Calu3 (cell line): ENCODE results near the gene JDP2. TPM values are rescaled to one million over a fixed set of nuclear protein-coding genes. Genes with fewer than 3 reads are reported as not detected.

Source experiments
- BruUV-seq: library from RNA; stranded (reverse); fragments of 400-500 nt; replicated peaks from 2 replicates; lab custom pipeline; 2021; lab: Mats Ljungman, UMichigan
- CTCF ChIA-PET: fragments of 300-600 bp; sonication (Branson Sonifier 250); formaldehyde crosslinking; loops from one replicate; lab custom pipeline; 2022; ENCODE audit warnings: antibody characterized with exemption; lab: Charles Lee
- DNase-seq: peaks from one replicate; pipeline ENCODE4 v3.0.0; 2022
- H3K27ac Mint-ChIP-seq: one replicate; pipeline ENCODE4 v1.8.0; 2022; ENCODE audit warnings: mixed read lengths; ENCODE audit not compliant: unreplicated experiment
- H3K27me3 Mint-ChIP-seq: one replicate; pipeline ENCODE4 v1.8.0; 2022; ENCODE audit warnings: mixed read lengths; ENCODE audit not compliant: unreplicated experiment
- H3K36me3 Mint-ChIP-seq: one replicate; pipeline ENCODE4 v1.8.0; 2022; ENCODE audit warnings: mild to moderate bottlenecking, moderate library complexity, mixed read lengths; ENCODE audit not compliant: insufficient read depth, unreplicated experiment
- H3K4me1 Mint-ChIP-seq: one replicate; pipeline ENCODE4 v1.8.0; 2022; ENCODE audit warnings: mild to moderate bottlenecking, low read depth, mixed read lengths; ENCODE audit not compliant: unreplicated experiment
- H3K4me3 Mint-ChIP-seq: one replicate; pipeline ENCODE4 v1.8.0; 2022; ENCODE audit warnings: mild to moderate bottlenecking, low read depth, moderate library complexity, mixed read lengths; ENCODE audit not compliant: unreplicated experiment
- H3K9me3 Mint-ChIP-seq: one replicate; pipeline ENCODE4 v1.8.0; 2022; ENCODE audit warnings: low read depth, mixed read lengths; ENCODE audit not compliant: unreplicated experiment
- intact Hi-C: fragments of 100-400 bp; cut with micrococcal nuclease; formaldehyde crosslinking; loops from one replicate; pipeline ENCODE4 v1.10.0; 2022; ENCODE audit not compliant: unreplicated experiment
- total RNA-seq: library from RNA; stranded (reverse); gene quantifications from 2 replicates; pipeline ENCODE4 v1.2.3, GENCODE V29; 2022
- TF ChIP-seq, protein P1 (sequence below): fragments of 200-600 bp; IDR thresholded peaks from one replicate; pipeline ENCODE4 v1.8.0; 2022; ENCODE audit warnings: antibody characterized with exemption; ENCODE audit not compliant: unreplicated experiment

The JDP2 gene
- total RNA-seq, 1 experiment from 2014 or later: 24.1 TPM

DNA sequence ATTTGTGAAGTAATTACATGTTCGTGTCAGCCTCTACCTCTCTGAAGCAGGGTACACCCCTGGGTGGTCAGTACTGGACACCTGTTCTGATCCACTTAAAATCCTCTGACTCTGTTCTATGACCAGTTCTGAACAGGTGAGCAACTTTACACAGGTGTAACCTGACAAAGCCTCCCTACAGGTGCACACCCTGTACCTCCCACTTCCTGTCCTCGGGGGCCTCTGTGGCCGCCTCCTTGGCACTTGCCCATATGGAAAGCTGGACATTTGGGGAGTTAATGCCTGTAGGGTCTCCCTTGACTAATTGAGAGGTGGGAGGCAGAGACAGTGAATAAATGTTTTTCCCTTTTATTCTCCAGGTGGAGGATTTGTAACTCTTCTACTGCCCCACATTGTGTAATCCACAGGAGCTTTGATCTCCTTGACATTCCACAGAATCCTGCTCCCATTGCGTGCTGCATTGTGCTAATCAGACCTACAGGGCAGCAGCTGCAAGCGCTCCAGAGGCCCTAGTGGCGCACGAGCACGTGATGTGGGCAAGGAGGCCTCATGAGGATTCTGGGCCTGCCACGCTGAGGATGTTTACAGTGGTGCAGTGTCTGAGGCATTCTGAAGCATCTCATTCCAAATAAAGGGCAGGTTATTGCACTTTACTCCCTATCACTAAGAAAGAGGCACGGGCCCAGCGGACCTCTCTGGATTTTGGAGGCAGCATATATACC lies 48.6 kb downstream of the JDP2 start:
- H3K36me3 Mint-ChIP-seq: peaks cover 25% of the 10 kb centered on the region

GRCh38 chr14:75477881-75478280 lies 50.1 kb downstream of the JDP2 start:
- no peaks in the 10 kb centered on the region for H3K4me1 Mint-ChIP-seq
- no peaks in the 10 kb centered on the region for H3K9me3 Mint-ChIP-seq
- peaks cover 7% of the 10 kb centered on the region for H3K27me3 Mint-ChIP-seq
- no peak for DNase-seq
- no TSS peak for BruUV-seq
- TF ChIP-seq, protein P1, sequence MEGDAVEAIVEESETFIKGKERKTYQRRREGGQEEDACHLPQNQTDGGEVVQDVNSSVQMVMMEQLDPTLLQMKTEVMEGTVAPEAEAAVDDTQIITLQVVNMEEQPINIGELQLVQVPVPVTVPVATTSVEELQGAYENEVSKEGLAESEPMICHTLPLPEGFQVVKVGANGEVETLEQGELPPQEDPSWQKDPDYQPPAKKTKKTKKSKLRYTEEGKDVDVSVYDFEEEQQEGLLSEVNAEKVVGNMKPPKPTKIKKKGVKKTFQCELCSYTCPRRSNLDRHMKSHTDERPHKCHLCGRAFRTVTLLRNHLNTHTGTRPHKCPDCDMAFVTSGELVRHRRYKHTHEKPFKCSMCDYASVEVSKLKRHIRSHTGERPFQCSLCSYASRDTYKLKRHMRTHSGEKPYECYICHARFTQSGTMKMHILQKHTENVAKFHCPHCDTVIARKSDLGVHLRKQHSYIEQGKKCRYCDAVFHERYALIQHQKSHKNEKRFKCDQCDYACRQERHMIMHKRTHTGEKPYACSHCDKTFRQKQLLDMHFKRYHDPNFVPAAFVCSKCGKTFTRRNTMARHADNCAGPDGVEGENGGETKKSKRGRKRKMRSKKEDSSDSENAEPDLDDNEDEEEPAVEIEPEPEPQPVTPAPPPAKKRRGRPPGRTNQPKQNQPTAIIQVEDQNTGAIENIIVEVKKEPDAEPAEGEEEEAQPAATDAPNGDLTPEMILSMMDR: no peak
- intact Hi-C loops: no loop called here
- CTCF ChIA-PET: no interaction called here
- no peak overlapping the region for H3K4me3 Mint-ChIP-seq
- peaks cover 18% of the 10 kb centered on the region for H3K36me3 Mint-ChIP-seq
- no peak overlapping the region for H3K27ac Mint-ChIP-seq

More for the DNA sequence above, 48.6 kb downstream of the JDP2 start:
- TF ChIP-seq, protein P1: no peak
- H3K27ac Mint-ChIP-seq: no peak overlapping the region
- H3K9me3 Mint-ChIP-seq: no peaks in the 10 kb centered on the region
- intact Hi-C loops: no loop called here
- BruUV-seq: no TSS peak
- H3K27me3 Mint-ChIP-seq: peaks cover 7% of the 10 kb centered on the region
- no peaks in the 10 kb centered on the region for H3K4me1 Mint-ChIP-seq
- DNase-seq: no peak
- H3K4me3 Mint-ChIP-seq: no peak overlapping the region
- CTCF ChIA-PET: interaction anchor here (0.5 to 0.7 kb wide), 2 partner anchors 75 to 1862 kb away, joined by 4 to 5 read pairs; no protein-coding TSS in a partner anchor

- Mint-ChIP-seq H3K4me1 (no peaks in the 10 kb centered on the region), H3K27me3 (peaks cover 7% of the 10 kb centered on the region), H3K36me3 (peaks cover 9% of the 10 kb centered on the region), H3K9me3 (no peaks in the 10 kb centered on the region), H3K27ac (no peak overlapping the region), H3K4me3 (no peak overlapping the region)
- DNase-seq: no peak
- TF ChIP-seq, protein P1: no peak
- intact Hi-C loops: no loop called here
- CTCF ChIA-PET: interaction anchor here (0.6 kb wide), 1 partner anchor 177 kb away, joined by 6 read pairs; no protein-coding TSS in a partner anchor
- BruUV-seq: no TSS peak
These were observed 52.2 kb downstream of the JDP2 start for GRCh38 chr14:75479770-75480600.

DNA sequence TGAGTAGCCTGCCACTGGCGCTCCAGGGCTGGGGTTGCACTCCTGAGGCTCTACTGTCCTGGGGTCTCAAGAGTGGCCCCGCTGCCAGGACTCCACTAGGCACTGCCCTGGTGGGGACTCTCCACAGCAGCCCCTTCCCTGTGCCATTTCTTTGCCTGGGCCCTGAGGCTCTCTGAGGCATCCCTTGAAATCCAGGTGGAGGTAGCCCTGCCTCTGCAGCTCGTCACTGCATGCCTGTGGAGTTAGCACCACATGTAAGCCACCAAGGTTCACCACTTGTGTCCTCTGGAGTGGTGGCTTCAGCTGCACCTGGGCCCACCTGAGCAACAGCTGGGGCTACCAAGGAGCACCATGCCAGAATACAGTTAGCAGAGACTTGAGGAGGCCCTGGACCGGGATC lies 54.5 kb downstream of the JDP2 start:
- Mint-ChIP-seq H3K4me3 (no peak overlapping the region), H3K9me3 (no peaks in the 10 kb centered on the region), H3K27ac (no peak overlapping the region), H3K36me3 (no peaks in the 10 kb centered on the region), H3K27me3 (peaks cover 7% of the 10 kb centered on the region), H3K4me1 (peaks cover 16% of the 10 kb centered on the region)
- TF ChIP-seq, protein P1: no peak
- intact Hi-C loops: no loop called here
- DNase-seq: no peak
- no TSS peak for BruUV-seq
- CTCF ChIA-PET: no interaction called here
